Fibroblast of skin of abdomen (primary cell): ENCODE measurements around the gene TRPV3.
"Not testable (repeated sequence)": the region's sequence is repeated elsewhere in the genome, so short reads cannot be mapped to it uniquely, and the experiment has no call there.

ENCODE experiments used
- DNase-seq: peaks from one replicate; pipeline ENCODE4 v3.0.0-alpha.2; 2013

TRPV3 gene

GRCh38 chr17:3469529-3469928 lies 88.1 kb downstream of the TRPV3 start:
- no peak for DNase-seq

DNA sequence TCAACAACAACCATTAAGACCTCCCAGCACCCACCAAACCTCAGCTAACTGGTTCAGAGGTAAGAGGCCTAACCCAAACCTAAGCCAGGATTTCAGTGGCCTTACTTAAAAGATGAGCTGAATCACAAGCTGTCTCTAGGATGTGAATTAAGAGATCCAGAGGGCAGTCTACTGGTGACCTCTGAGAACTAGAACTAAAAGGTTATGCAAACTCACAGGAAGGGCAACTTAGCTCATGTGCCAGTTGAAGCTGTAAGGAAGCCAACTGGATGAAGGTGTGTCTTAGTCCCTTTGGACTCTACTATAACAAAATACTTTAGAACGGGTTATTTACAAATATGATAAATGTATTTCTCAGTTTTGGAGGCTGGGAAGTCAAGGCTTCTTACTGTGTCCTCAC lies 91.3 kb downstream of the TRPV3 start:
- not testable (repeated sequence) for DNase-seq
